ENCODE data around the gene TMA16.

DNA sequence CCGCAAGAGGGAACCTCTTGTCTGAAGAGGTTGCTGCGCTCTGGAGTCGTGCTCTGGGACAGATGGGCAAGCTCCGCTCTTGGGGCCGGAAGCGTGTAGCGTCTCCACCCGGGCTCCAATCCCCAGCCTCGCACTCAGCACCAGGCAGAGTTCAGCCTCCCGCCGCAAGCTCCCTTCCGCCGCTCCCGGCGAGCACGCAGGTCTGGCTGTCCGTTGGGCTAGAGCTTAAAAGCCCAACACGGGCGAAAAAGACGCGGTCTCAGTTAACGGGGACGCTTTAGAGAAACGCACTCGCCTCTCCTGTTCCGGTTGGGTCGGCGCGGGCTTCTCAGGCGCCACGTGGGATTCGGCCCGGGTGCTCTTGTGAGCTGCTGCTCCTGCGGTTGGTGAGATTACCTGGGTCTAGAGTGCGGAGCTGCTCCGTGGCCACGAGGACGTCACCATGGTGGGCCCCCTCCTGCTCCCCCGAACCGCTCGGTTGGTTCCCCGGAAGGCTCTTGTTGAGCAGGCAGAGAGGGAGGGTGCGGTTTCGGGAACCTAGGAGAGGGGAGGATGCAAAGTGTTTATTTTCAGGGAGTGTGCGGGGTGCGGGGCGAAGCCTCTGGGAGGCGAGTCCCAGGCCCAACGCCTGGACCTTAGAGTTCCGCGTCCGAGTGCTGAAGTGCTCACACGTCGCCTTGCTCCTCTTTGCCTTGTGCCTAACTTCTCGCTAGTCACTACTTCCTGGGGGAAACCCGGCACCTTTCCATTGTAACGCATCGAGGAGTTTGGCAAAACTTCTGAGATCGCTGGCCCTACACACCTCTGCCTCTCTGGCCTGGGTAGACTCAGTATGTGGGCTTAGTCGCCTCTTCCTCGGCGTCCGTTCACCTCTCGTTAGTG lies at the start of gene TMA16:
- peak; percentile 95 for TF ChIP-seq POLR2A (IDR thresholded peaks at IDR 0.05; ENCODE audit: low read depth, low read length)
- TF ChIP-seq TAF1 (IDR thresholded peaks at IDR 0.05; ENCODE audit: low read depth, low read length) = peak; percentile 98
- TF ChIP-seq POLR2AphosphoS5 (IDR thresholded peaks at IDR 0.05; ENCODE audit: low read depth, low read length) = peak; percentile 89

Data from GM12891 (cell line).